Right ventricle myocardium inferior (tissue), 1 donor: ENCODE results near the gene TALDO1. TPM values are rescaled to one million over a fixed set of nuclear protein-coding genes. Genes with fewer than 3 reads are reported as not detected.
A peak's percentile ranks its signal among the peaks of the same experiment; 100 is the strongest.

Source experiments
- ATAC-seq: fragments of 200-7000 bp; cut with Tn5 transposase; one replicate; pipeline ENCODE4 v1.9.1; 2020; ENCODE audit warnings: mild to moderate bottlenecking, moderate library complexity
- DNase-seq: peaks from one replicate; pipeline ENCODE4 v3.0.0; 2021; ENCODE audit errors: missing footprints
- intact Hi-C: fragments of 100-400 bp; cut with DNase I; formaldehyde crosslinking; loops from one replicate; pipeline ENCODE4 v1.11.0; 2022
- total RNA-seq: library from RNA; stranded (reverse); fragmentation: NEBNext Ultra II Directional; extraction: Animal tissue kit (Norgen Biotek cat#: 25700); gene quantifications from one replicate; pipeline ENCODE4 v1.2.1, GENCODE V29; 2021
- donor health status: DM: no; HTN: yes; CAD: no; lungs with severe emphysema.

The TALDO1 gene
- total RNA-seq, 1 donor from 2014 or later: 102 TPM

GRCh38 chr11:802693-803466 lies 55.6 kb downstream of the TALDO1 start:
- ATAC-seq (no peak), DNase-seq (no peak)
- intact Hi-C loops: no loop called here

- DNase-seq (no peak), ATAC-seq (no peak)
These were observed 56.1 kb downstream of the TALDO1 start for GRCh38 chr11:803467-803742.

GRCh38 chr11:803770-804598 lies 56.7 kb downstream of the TALDO1 start:
- intact Hi-C loops: no loop called here
- DNase-seq: no peak
- ATAC-seq: no peak

More at GRCh38 chr11:803467-803742, 56.1 kb downstream of the TALDO1 start:
- intact Hi-C loops: no loop called here

- DNase-seq: no peak
- intact Hi-C loops: no loop called here
- ATAC-seq: no peak
These were observed 57.3 kb downstream of the TALDO1 start for GRCh38 chr11:804599-804964.

GRCh38 chr11:808427-809286 lies 61.4 kb downstream of the TALDO1 start:
- intact Hi-C loops: loop anchor here (5.0 kb wide), 1 partner anchor 34 kb away; the partner anchor contains the start of genes POLR2L and TSPAN4
- DNase-seq: no peak

GRCh38 chr11:809287-810039 lies 62.2 kb downstream of the TALDO1 start, which contains the start of gene RPLP2:
Gene RPLP2, plus strand, starts transcription at chr11:809967. Its CDS starts 268 bp downstream, at chr11:810235.
- ATAC-seq (peak; percentile 93), DNase-seq (peak; percentile 100)
- intact Hi-C loops: loop anchor here (5.0 kb wide), 1 partner anchor 33 kb away; the partner anchor contains the start of genes POLR2L and TSPAN4

More at GRCh38 chr11:808427-809286, 61.4 kb downstream of the TALDO1 start:
- no peak for ATAC-seq

GRCh38 chr11:810040-810567 lies 62.8 kb downstream of the TALDO1 start:
- ATAC-seq (no peak), DNase-seq (peak; percentile 63)
- intact Hi-C loops: no loop called here

GRCh38 chr11:811446-812245 lies 64.4 kb downstream of the TALDO1 start:
- ATAC-seq (no peak), DNase-seq (no peak)
- intact Hi-C loops: no loop called here

GRCh38 chr11:812390-812789 lies 65.1 kb downstream of the TALDO1 start:
- ATAC-seq (no peak), DNase-seq (no peak)
- intact Hi-C loops: no loop called here

GRCh38 chr11:813072-813455 lies 65.8 kb downstream of the TALDO1 start:
- intact Hi-C loops: no loop called here
- DNase-seq (no peak), ATAC-seq (no peak)

GRCh38 chr11:813456-814096 lies 66.3 kb downstream of the TALDO1 start:
- ATAC-seq: no peak
- intact Hi-C loops: no loop called here

More at GRCh38 chr11:813456-814096, 66.3 kb downstream of the TALDO1 start:
- DNase-seq: no peak

Other genes with a start within 250 kb of the TALDO1 start
- gene RNH1, start 240.2 kb upstream of the TALDO1 start, total RNA-seq: 190 TPM
- gene HRAS, start 211.9 kb upstream of the TALDO1 start, total RNA-seq: 57.5 TPM
- gene LRRC56, start 209.9 kb upstream of the TALDO1 start, total RNA-seq: 0.16 TPM
- gene LMNTD2, start 186.7 kb upstream of the TALDO1 start, total RNA-seq: 0.14 TPM
- gene RASSF7, start 186.5 kb upstream of the TALDO1 start, total RNA-seq: 3.9 TPM
- gene PHRF1, start 171.0 kb upstream of the TALDO1 start, total RNA-seq: 16.6 TPM
- 13.2 TPM for gene IRF7, start 131.5 kb upstream of the TALDO1 start, total RNA-seq
- not detected for gene CDHR5, start 122.5 kb upstream of the TALDO1 start, total RNA-seq
- not detected for gene SCT, start 120.3 kb upstream of the TALDO1 start, total RNA-seq
- 0.16 TPM for gene DRD4, start 110.2 kb upstream of the TALDO1 start, total RNA-seq
- gene DEAF1, start 52.2 kb upstream of the TALDO1 start, total RNA-seq: 20.6 TPM
- gene TMEM80, start 51.6 kb upstream of the TALDO1 start, total RNA-seq: 9.9 TPM
- 7.7 TPM for gene EPS8L2, start 41.2 kb upstream of the TALDO1 start, total RNA-seq
- gene GATD1, start 30.0 kb downstream of the TALDO1 start, total RNA-seq: 18.3 TPM
- not detected for gene CEND1, start 42.6 kb downstream of the TALDO1 start, total RNA-seq
- gene SLC25A22, start 50.8 kb downstream of the TALDO1 start, total RNA-seq: 2.6 TPM
- gene PIDD1, start 57.8 kb downstream of the TALDO1 start, total RNA-seq: 7.2 TPM
- 1,110 TPM for gene RPLP2, start 62.5 kb downstream of the TALDO1 start, total RNA-seq
- 321 TPM for gene PNPLA2, start 71.5 kb downstream of the TALDO1 start, total RNA-seq
- gene CRACR2B, start 80.5 kb downstream of the TALDO1 start, total RNA-seq: 24.3 TPM
- 462 TPM for gene CD151, start 85.5 kb downstream of the TALDO1 start, total RNA-seq
- gene POLR2L, start 95.1 kb downstream of the TALDO1 start, total RNA-seq: 298 TPM
- 43.8 TPM for gene TSPAN4, start 95.4 kb downstream of the TALDO1 start, total RNA-seq
- gene CHID1, start 163.3 kb downstream of the TALDO1 start, total RNA-seq: 49.4 TPM
- gene AP2A2, start 178.4 kb downstream of the TALDO1 start, total RNA-seq: 51.7 TPM